Keratinocyte (primary cell): ENCODE data around the gene NRG3. TPM values are rescaled to one million over a fixed set of nuclear protein-coding genes. Genes with fewer than 3 reads are reported as not detected.

ENCODE experiments used
- DNase-seq: peaks from one replicate; pipeline ENCODE4 v3.0.0-alpha.2; 2011; ENCODE audit warnings: low read depth, missing footprints, low spot score
- FAIRE-seq: peaks from 2 replicates; lab custom pipeline; 2011; peaks lifted over from hg19 to GRCh38; lab: Jason Lieb, UNC
- H2AFZ ChIP-seq: 2 replicates; pipeline ENCODE4 v1.6.0; 2012; ENCODE audit warnings: low read length, control low read depth, inconsistent platforms; ENCODE audit not compliant: control insufficient read depth
- H3K27ac ChIP-seq: 2 replicates; pipeline ENCODE4 v1.5.1; 2011; ENCODE audit warnings: low read length; ENCODE audit not compliant: control insufficient read depth, insufficient read depth
- H3K27me3 ChIP-seq: 3 replicates; pipeline ENCODE4 v1.6.0; 2011; ENCODE audit warnings: low read length; ENCODE audit not compliant: control insufficient read depth, insufficient read depth; ENCODE audit errors: extremely low read depth
- H3K36me3 ChIP-seq, 2 experiments: 2 replicates in 1 of 2; 3 replicates in 1 of 2; pipeline ENCODE4 v1.5.1; 2011; ENCODE audit warnings: low read length in 2 of 2, mild to moderate bottlenecking in 1 of 2; ENCODE audit not compliant: control insufficient read depth in 2 of 2, insufficient read depth in 2 of 2; ENCODE audit errors: extremely low read depth in 1 of 2
- H3K4me1 ChIP-seq: 3 replicates; pipeline ENCODE4 v1.5.1; 2011; ENCODE audit warnings: low read length; ENCODE audit not compliant: control insufficient read depth, insufficient read depth; ENCODE audit errors: extremely low read depth
- H3K4me2 ChIP-seq: 3 replicates; pipeline ENCODE4 v1.6.0; 2011; ENCODE audit warnings: low read depth, low read length; ENCODE audit not compliant: control insufficient read depth, insufficient read depth; ENCODE audit errors: extremely low read depth
- H3K4me3 ChIP-seq, 3 experiments: fragments of 200-600 bp in 1 of 3; sonication (generic) in 1 of 3; 2 replicates in 2 of 3; 3 replicates in 1 of 3; pipeline ENCODE4 v1.5.1; 2011 to 2016; ENCODE audit warnings: low read length in 3 of 3, mild to moderate bottlenecking in 3 of 3, control low read depth in 2 of 3, inconsistent platforms in 1 of 3, low read depth in 1 of 3, mixed read lengths in 1 of 3, mixed run types in 1 of 3, moderate library complexity in 1 of 3; ENCODE audit not compliant: control insufficient read depth in 2 of 3, insufficient read depth in 2 of 3; ENCODE audit errors: extremely low read depth in 1 of 3
- H3K79me2 ChIP-seq: 2 replicates; pipeline ENCODE4 v1.6.0; 2012; ENCODE audit warnings: low read length; ENCODE audit not compliant: control insufficient read depth, insufficient read depth
- H3K9ac ChIP-seq: 3 replicates; pipeline ENCODE4 v1.6.0; 2011; ENCODE audit warnings: low read length; ENCODE audit not compliant: control insufficient read depth, insufficient read depth; ENCODE audit errors: extremely low read depth
- H3K9me1 ChIP-seq: 3 replicates; pipeline ENCODE4 v1.6.0; 2011; ENCODE audit warnings: low read length; ENCODE audit not compliant: control insufficient read depth, insufficient read depth; ENCODE audit errors: extremely low read depth
- H3K9me3 ChIP-seq: 2 replicates; pipeline ENCODE4 v1.5.1; 2012; ENCODE audit warnings: low read depth, low read length; ENCODE audit not compliant: control insufficient read depth
- H4K20me1 ChIP-seq: 3 replicates; pipeline ENCODE4 v1.6.0; 2011; ENCODE audit warnings: low read length; ENCODE audit not compliant: control insufficient read depth, insufficient read depth; ENCODE audit errors: extremely low read depth
- EZH2 ChIP-seq: IDR thresholded peaks from one replicate; pipeline ENCODE4 v1.6.1; 2012; ENCODE audit warnings: inconsistent platforms, mild to moderate bottlenecking, low read length, moderate library complexity
- dilution Hi-C: fragments of 300-500 bp; cut with MboI; formaldehyde crosslinking; loops from one replicate; pipeline ENCODE4 v1.7.0; 2020; ENCODE audit warnings: low sequenced_read_pairs; ENCODE audit not compliant: extremely low pct_ligation_motif_present
- polyA plus RNA-seq, 5 experiments: library from polyadenylated mRNA; depleted of rRNA in 3 of 5; stranded (reverse) in 3 of 5; stranded (forward) in 1 of 5; unstranded in 1 of 5; fragments of >200 nt; gene quantifications; 1 replicate in 1 of 5; 2 replicates in 3 of 5; 3 replicates in 1 of 5; pipeline versions ENCODE4 v1.2.1 to v1.2.3, GENCODE V29; 2011 to 2012; ENCODE audit warnings: missing spikeins in 2 of 5, low read depth in 1 of 5, low replicate concordance in 1 of 5
- TF ChIP-seq, protein P1 (sequence below), 3 experiments: IDR thresholded peaks in 1 of 3; conservative IDR thresholded peaks in 1 of 3; optimal IDR thresholded peaks in 1 of 3; 2 replicates in 2 of 3; 3 replicates in 1 of 3; pipeline versions ENCODE3 to v1.5.1; 2011; ENCODE audit warnings: low read length in 3 of 3, mild to moderate bottlenecking in 3 of 3, moderate library complexity in 2 of 3, control low read depth in 1 of 3, inconsistent platforms in 1 of 3; ENCODE audit not compliant: insufficient read depth in 2 of 3; ENCODE audit errors: extremely low read depth in 1 of 3

NRG3 gene
- polyA plus RNA-seq, 1 donor (not counting 4 experiments of a cell fraction or from before 2014, with no cell fraction given) = not detected

DNA sequence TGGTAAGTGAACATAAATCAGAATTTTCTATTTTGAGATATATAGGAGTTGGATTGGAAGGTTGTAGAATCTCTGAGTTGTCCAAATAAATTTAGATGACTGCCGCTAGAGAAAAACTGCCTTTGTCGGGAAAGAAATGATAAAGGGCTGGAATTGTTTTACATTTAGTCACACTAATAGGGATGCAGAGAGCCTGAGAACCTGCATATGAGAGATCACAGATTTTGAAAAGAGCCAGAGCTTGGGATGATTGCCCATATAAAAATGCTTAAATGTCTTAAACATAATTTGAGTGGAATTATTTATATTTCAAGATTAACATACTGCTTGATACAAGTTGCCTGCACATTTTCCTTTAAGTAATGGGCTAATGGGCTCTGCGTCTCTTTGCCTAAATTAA, 660.5 kb downstream of the NRG3 start:
- TF ChIP-seq EZH2 = no peak
- TF ChIP-seq, protein P1, sequence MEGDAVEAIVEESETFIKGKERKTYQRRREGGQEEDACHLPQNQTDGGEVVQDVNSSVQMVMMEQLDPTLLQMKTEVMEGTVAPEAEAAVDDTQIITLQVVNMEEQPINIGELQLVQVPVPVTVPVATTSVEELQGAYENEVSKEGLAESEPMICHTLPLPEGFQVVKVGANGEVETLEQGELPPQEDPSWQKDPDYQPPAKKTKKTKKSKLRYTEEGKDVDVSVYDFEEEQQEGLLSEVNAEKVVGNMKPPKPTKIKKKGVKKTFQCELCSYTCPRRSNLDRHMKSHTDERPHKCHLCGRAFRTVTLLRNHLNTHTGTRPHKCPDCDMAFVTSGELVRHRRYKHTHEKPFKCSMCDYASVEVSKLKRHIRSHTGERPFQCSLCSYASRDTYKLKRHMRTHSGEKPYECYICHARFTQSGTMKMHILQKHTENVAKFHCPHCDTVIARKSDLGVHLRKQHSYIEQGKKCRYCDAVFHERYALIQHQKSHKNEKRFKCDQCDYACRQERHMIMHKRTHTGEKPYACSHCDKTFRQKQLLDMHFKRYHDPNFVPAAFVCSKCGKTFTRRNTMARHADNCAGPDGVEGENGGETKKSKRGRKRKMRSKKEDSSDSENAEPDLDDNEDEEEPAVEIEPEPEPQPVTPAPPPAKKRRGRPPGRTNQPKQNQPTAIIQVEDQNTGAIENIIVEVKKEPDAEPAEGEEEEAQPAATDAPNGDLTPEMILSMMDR (optimal IDR thresholded peaks at IDR 0.05 in 1 of 3, IDR thresholded peaks at IDR 0.05 in 1 of 3, conservative IDR thresholded peaks at IDR 0.05 in 1 of 3; ENCODE audit: extremely low read depth in 1 of 3, insufficient read depth in 2 of 3, low read length in 3 of 3) = no peak
- Histone ChIP-seq H3K79me2 (no peaks in the 10 kb centered on the region), H3K27ac (no peak overlapping the region), H3K4me1 (no peaks in the 10 kb centered on the region), H3K9me1 (no peaks in the 10 kb centered on the region), H2AFZ (no peak overlapping the region), H3K4me3 (no peak overlapping the region), H4K20me1 (no peaks in the 10 kb centered on the region), H3K27me3 (no peaks in the 10 kb centered on the region), H3K9ac (no peak overlapping the region), H3K4me2 (no peak overlapping the region), H3K9me3 (no peaks in the 10 kb centered on the region), H3K36me3 (no peaks in the 10 kb centered on the region)
- dilution Hi-C loops = no loop called here
- FAIRE-seq (no peak), DNase-seq (no peak)

DNA sequence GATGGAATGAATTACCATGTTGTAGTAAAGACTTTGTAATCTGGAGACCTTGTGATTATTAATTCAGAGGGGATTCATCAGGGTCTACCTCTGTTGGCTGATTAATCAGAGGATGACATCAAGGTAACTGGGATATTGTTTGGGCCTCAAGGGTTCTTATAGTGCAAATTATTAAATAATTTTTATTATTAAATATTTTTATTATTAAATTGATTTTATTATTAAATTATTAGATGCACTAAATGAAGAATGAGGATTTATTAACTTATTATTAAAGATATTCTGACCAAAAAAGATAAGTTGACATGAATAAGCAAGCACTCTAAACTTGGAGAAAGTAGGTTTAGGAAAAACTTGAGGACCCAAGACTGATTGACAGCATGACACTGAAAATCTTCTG, 661.7 kb downstream of the NRG3 start:
- TF ChIP-seq EZH2 = no peak
- TF ChIP-seq, protein P1 (optimal IDR thresholded peaks at IDR 0.05 in 1 of 3, IDR thresholded peaks at IDR 0.05 in 1 of 3, conservative IDR thresholded peaks at IDR 0.05 in 1 of 3; ENCODE audit: extremely low read depth in 1 of 3, insufficient read depth in 2 of 3, low read length in 3 of 3) = no peak
- Histone ChIP-seq H3K4me1 (no peaks in the 10 kb centered on the region), H3K9me1 (no peaks in the 10 kb centered on the region), H2AFZ (no peak overlapping the region), H3K27ac (no peak overlapping the region), H3K9me3 (no peaks in the 10 kb centered on the region), H3K79me2 (no peaks in the 10 kb centered on the region), H3K27me3 (no peaks in the 10 kb centered on the region), H3K4me3 (no peak overlapping the region), H3K9ac (no peak overlapping the region), H3K4me2 (no peak overlapping the region), H3K36me3 (no peaks in the 10 kb centered on the region), H4K20me1 (no peaks in the 10 kb centered on the region)
- DNase-seq (no peak), FAIRE-seq (no peak)
- dilution Hi-C loops = no loop called here
